Caco-2 (cell line): ENCODE results near the gene NRDC. TPM values are rescaled to one million over a fixed set of nuclear protein-coding genes. Genes with fewer than 3 reads are reported as not detected.

Source experiments
- BruUV-seq: library from RNA; stranded (reverse); fragments of 400-500 nt; replicated peaks from 2 replicates; lab custom pipeline; 2021; lab: Mats Ljungman, UMichigan
- CTCF ChIA-PET: fragments of 300-600 bp; sonication (Branson Sonifier 250); formaldehyde crosslinking; loops from one replicate; lab custom pipeline; 2022; ENCODE audit warnings: antibody characterized with exemption; lab: Charles Lee
- POLR2A ChIA-PET: fragments of 300-600 bp; sonication (Branson Sonifier 250); formaldehyde crosslinking; loops from one replicate; lab custom pipeline; 2022; ENCODE audit warnings: antibody characterized with exemption; lab: Charles Lee
- DNase-seq, 2 experiments: peaks; one replicate each; pipeline versions ENCODE4 v3.0.0 to v3.0.0-alpha.2; 2020 to 2022
- H3K27me3 ChIP-seq: replicated peaks from 2 replicates; pipeline ENCODE4 v1.6.0; 2011; ENCODE audit warnings: low read length; ENCODE audit not compliant: control insufficient read depth, insufficient read depth
- H3K36me3 ChIP-seq: 2 replicates; pipeline ENCODE4 v1.5.1; 2011; ENCODE audit warnings: low read length; ENCODE audit not compliant: control insufficient read depth, insufficient read depth
- H3K4me1 ChIP-seq: fragments of 250-450 bp; sonication (Bioruptor Pico); 2 replicates; pipeline ENCODE4 v1.5.1; 2020; ENCODE audit warnings: mild to moderate bottlenecking
- H3K4me3 ChIP-seq: 2 replicates; pipeline ENCODE4 v1.5.1; 2011; ENCODE audit warnings: low read depth, mild to moderate bottlenecking, control low read depth, low read length
- H3K9me3 ChIP-seq: fragments of 250-450 bp; sonication (Bioruptor Pico); 2 replicates; pipeline ENCODE4 v1.5.1; 2020; ENCODE audit warnings: mild to moderate bottlenecking, moderate library complexity
- H3K27ac Mint-ChIP-seq: one replicate; pipeline ENCODE4 v1.8.0; 2022; ENCODE audit warnings: mixed read lengths; ENCODE audit not compliant: unreplicated experiment
- H3K27me3 Mint-ChIP-seq: one replicate; pipeline ENCODE4 v1.8.0; 2022; ENCODE audit warnings: mixed read lengths; ENCODE audit not compliant: insufficient read depth, unreplicated experiment
- H3K36me3 Mint-ChIP-seq: one replicate; pipeline ENCODE4 v1.8.0; 2022; ENCODE audit warnings: mild to moderate bottlenecking, mixed read lengths; ENCODE audit not compliant: insufficient read depth, unreplicated experiment
- H3K4me1 Mint-ChIP-seq: one replicate; pipeline ENCODE4 v1.8.0; 2022; ENCODE audit warnings: low read depth, mixed read lengths; ENCODE audit not compliant: unreplicated experiment
- H3K4me3 Mint-ChIP-seq: one replicate; pipeline ENCODE4 v1.8.0; 2022; ENCODE audit warnings: mild to moderate bottlenecking, moderate library complexity, mixed read lengths; ENCODE audit not compliant: unreplicated experiment
- H3K9me3 Mint-ChIP-seq: one replicate; pipeline ENCODE4 v1.8.0; 2022; ENCODE audit warnings: mixed read lengths; ENCODE audit not compliant: unreplicated experiment
- CTCF ChIP-seq, 2 experiments: fragments of 200-600 bp in 1 of 2; IDR thresholded peaks; 1 replicate in 1 of 2; 2 replicates in 1 of 2; pipeline versions ENCODE4 v1.5.1 to v1.8.0; 2011 to 2022; ENCODE audit warnings: antibody characterized with exemption in 1 of 2, control low read depth in 1 of 2, inconsistent platforms in 1 of 2, low read depth in 1 of 2, low read length in 1 of 2, mild to moderate bottlenecking in 1 of 2, moderate library complexity in 1 of 2; ENCODE audit not compliant: insufficient read depth in 1 of 2, severe bottlenecking in 1 of 2, unreplicated experiment in 1 of 2
- intact Hi-C: fragments of 100-400 bp; cut with micrococcal nuclease; formaldehyde crosslinking; loops from one replicate; pipeline ENCODE4 v1.10.0; 2022; ENCODE audit not compliant: unreplicated experiment
- total RNA-seq: library from RNA; stranded (reverse); gene quantifications from 2 replicates; pipeline ENCODE4 v1.2.3, GENCODE V29; 2022

NRDC gene
- total RNA-seq, 1 experiment from 2014 or later, result 109 TPM

- POLR2A ChIA-PET, result no interaction called here
- no peak for TF ChIP-seq CTCF (IDR thresholded peaks at IDR 0.05; ENCODE audit: insufficient read depth in 1 of 2, low read depth in 1 of 2, low read length in 1 of 2, severe bottlenecking in 1 of 2, unreplicated experiment in 1 of 2)
- no peaks in the 10 kb centered on the region for H3K4me1 Mint-ChIP-seq
Observed at GRCh38 chr1:51792864-51793263, 85.7 kb downstream of the NRDC start.

GRCh38 chr1:51791888-51792287 is 86.6 kb downstream of the NRDC start:
- H3K4me1 Mint-ChIP-seq, result no peaks in the 10 kb centered on the region
- H3K27me3 Mint-ChIP-seq, result no peaks in the 10 kb centered on the region
- H3K36me3 Mint-ChIP-seq, result peaks cover 75% of the 10 kb centered on the region
- intact Hi-C loops, result no loop called here
- no peaks in the 10 kb centered on the region for H3K9me3 Mint-ChIP-seq
- Histone ChIP-seq H3K27me3 (no peaks in the 10 kb centered on the region), H3K36me3 (no peaks in the 10 kb centered on the region), H3K4me1 (no peaks in the 10 kb centered on the region), H3K4me3 (no peak overlapping the region), H3K9me3 (no peaks in the 10 kb centered on the region)
- ChIA-PET CTCF (interaction anchor here (1.0 kb wide), 1 partner anchor 23 kb away, joined by 3 read pairs; no protein-coding TSS in a partner anchor), POLR2A (no interaction called here)
- BruUV-seq, result no TSS peak
- no peak for DNase-seq
- no peak for TF ChIP-seq CTCF (IDR thresholded peaks at IDR 0.05; ENCODE audit: insufficient read depth in 1 of 2, low read depth in 1 of 2, low read length in 1 of 2, severe bottlenecking in 1 of 2, unreplicated experiment in 1 of 2)
- no peak overlapping the region for H3K27ac Mint-ChIP-seq
- no peak overlapping the region for H3K4me3 Mint-ChIP-seq

More at GRCh38 chr1:51792864-51793263, 85.7 kb downstream of the NRDC start:
- H3K36me3 Mint-ChIP-seq, result peaks cover 72% of the 10 kb centered on the region
- Histone ChIP-seq H3K27me3 (no peaks in the 10 kb centered on the region), H3K9me3 (no peaks in the 10 kb centered on the region), H3K36me3 (no peaks in the 10 kb centered on the region), H3K4me3 (no peak overlapping the region), H3K4me1 (no peaks in the 10 kb centered on the region)
- no peak overlapping the region for H3K27ac Mint-ChIP-seq
- CTCF ChIA-PET, result interaction anchor here (1.0 kb wide), 1 partner anchor 24 kb away, joined by 3 read pairs; no protein-coding TSS in a partner anchor
- no peaks in the 10 kb centered on the region for H3K9me3 Mint-ChIP-seq
- no peaks in the 10 kb centered on the region for H3K27me3 Mint-ChIP-seq
- intact Hi-C loops, result no loop called here
- no peak for DNase-seq
- H3K4me3 Mint-ChIP-seq, result no peak overlapping the region
- BruUV-seq, result no TSS peak

GRCh38 chr1:51790385-51790784 is 88.1 kb downstream of the NRDC start:
- no peaks in the 10 kb centered on the region for H3K9me3 Mint-ChIP-seq

More at GRCh38 chr1:51790385-51790784, 88.1 kb downstream of the NRDC start:
- H3K36me3 Mint-ChIP-seq, result peaks cover 82% of the 10 kb centered on the region
- H3K36me3 ChIP-seq, result no peaks in the 10 kb centered on the region
- H3K9me3 ChIP-seq, result no peaks in the 10 kb centered on the region
- H3K27ac Mint-ChIP-seq, result no peak overlapping the region
- CTCF ChIA-PET, result no interaction called here
- no peaks in the 10 kb centered on the region for H3K27me3 ChIP-seq
- TF ChIP-seq CTCF (IDR thresholded peaks at IDR 0.05; ENCODE audit: insufficient read depth in 1 of 2, low read depth in 1 of 2, low read length in 1 of 2, severe bottlenecking in 1 of 2, unreplicated experiment in 1 of 2), result no peak
- no peaks in the 10 kb centered on the region for H3K27me3 Mint-ChIP-seq
- H3K4me3 Mint-ChIP-seq, result no peak overlapping the region
- H3K4me1 Mint-ChIP-seq, result peaks cover 3% of the 10 kb centered on the region
- no peak for DNase-seq
- BruUV-seq, result no TSS peak
- H3K4me1 ChIP-seq, result no peaks in the 10 kb centered on the region
- POLR2A ChIA-PET, result no interaction called here
- intact Hi-C loops, result no loop called here
- H3K4me3 ChIP-seq, result no peak overlapping the region
